CD14-positive monocyte (primary cell): Measurements from ENCODE around the gene ERF. TPM values are rescaled to one million over a fixed set of nuclear protein-coding genes. Genes with fewer than 3 reads are reported as not detected.

Source experiments
- DNase-seq, 3 donors: peaks; one replicate each; pipeline ENCODE4 v3.0.0-alpha.2; 2011 to 2022
- H2AFZ ChIP-seq: 2 replicates; pipeline ENCODE4 v1.6.0; 2012; ENCODE audit warnings: mild to moderate bottlenecking, low read depth, low read length, inconsistent platforms; ENCODE audit not compliant: insufficient read depth, poor library complexity, severe bottlenecking
- H3K27ac ChIP-seq, 2 donors: 1 replicate in 1 of 2; 2 replicates in 1 of 2; pipeline ENCODE4 v1.5.1; 2012 to 2013; ENCODE audit warnings: low read length in 2 of 2, control low read depth in 1 of 2, inconsistent platforms in 1 of 2, low read depth in 1 of 2, mild to moderate bottlenecking in 1 of 2
- H3K27me3 ChIP-seq, 2 donors: one replicate each; pipeline versions ENCODE4 v1.6.0 to v1.6.1; 2011 to 2013; ENCODE audit warnings: low read length in 2 of 2; ENCODE audit not compliant: control insufficient read depth in 2 of 2, insufficient read depth in 2 of 2
- H3K36me3 ChIP-seq, 2 donors: replicated peaks in 1 of 2; 1 replicate in 1 of 2; 2 replicates in 1 of 2; pipeline versions ENCODE4 v1.5.1 to v1.6.1; 2012 to 2013; ENCODE audit warnings: low read length in 2 of 2, control low read depth in 1 of 2, inconsistent platforms in 1 of 2, mild to moderate bottlenecking in 1 of 2; ENCODE audit not compliant: insufficient read depth in 2 of 2, control insufficient read depth in 1 of 2
- H3K4me1 ChIP-seq, 2 donors: 1 replicate in 1 of 2; 2 replicates in 1 of 2; pipeline versions ENCODE4 v1.5.1 to v1.6.1; 2012 to 2013; ENCODE audit warnings: low read length in 2 of 2, control low read depth in 1 of 2, inconsistent platforms in 1 of 2, mild to moderate bottlenecking in 1 of 2, moderate library complexity in 1 of 2; ENCODE audit not compliant: insufficient read depth in 2 of 2, control insufficient read depth in 1 of 2
- H3K4me2 ChIP-seq: replicated peaks from 2 replicates; pipeline ENCODE3; 2012; ENCODE audit warnings: low read length, moderate library complexity, mild to moderate bottlenecking; ENCODE audit not compliant: poor library complexity, severe bottlenecking; ENCODE audit errors: extremely low read depth
- H3K4me3 ChIP-seq, 3 experiments: fragments of 200-600 bp in 1 of 3; sonication (generic) in 1 of 3; replicated peaks in 1 of 3; 1 replicate in 2 of 3; 2 replicates in 1 of 3; pipeline ENCODE4 v1.5.1; 2011 to 2013; ENCODE audit warnings: low read length in 3 of 3, mild to moderate bottlenecking in 3 of 3, control low read depth in 2 of 3, low read depth in 2 of 3, inconsistent platforms in 1 of 3, moderate library complexity in 1 of 3
- H3K79me2 ChIP-seq: 2 replicates; pipeline ENCODE4 v1.6.0; 2012; ENCODE audit warnings: mild to moderate bottlenecking, control low read depth, inconsistent platforms, low read length, moderate library complexity; ENCODE audit not compliant: insufficient read depth
- H3K9ac ChIP-seq: 2 replicates; pipeline ENCODE4 v1.6.0; 2017; ENCODE audit warnings: low read length, mild to moderate bottlenecking; ENCODE audit not compliant: insufficient read depth, poor library complexity, severe bottlenecking
- H3K9me3 ChIP-seq, 2 donors: replicated peaks in 1 of 2; 1 replicate in 1 of 2; 2 replicates in 1 of 2; pipeline versions ENCODE4 v1.5.1 to v1.6.1; 2012 to 2013; ENCODE audit warnings: low read length in 2 of 2, control low read depth in 1 of 2; ENCODE audit not compliant: control insufficient read depth in 1 of 2, insufficient read depth in 1 of 2
- H4K20me1 ChIP-seq: 2 replicates; pipeline ENCODE4 v1.6.0; 2012; ENCODE audit warnings: mild to moderate bottlenecking, low read length, control low read depth, moderate library complexity; ENCODE audit not compliant: insufficient read depth
- H3K27ac Mint-ChIP-seq, 7 donors: one replicate each; pipeline ENCODE4 v1.8.0; 2020; ENCODE audit warnings: mild to moderate bottlenecking in 7 of 7, mixed read lengths in 7 of 7, moderate library complexity in 6 of 7, inconsistent platforms in 2 of 7
- H3K27me3 Mint-ChIP-seq, 3 donors: one replicate each; pipeline ENCODE4 v1.8.0; 2021 to 2022; ENCODE audit warnings: low read depth in 3 of 3, mild to moderate bottlenecking in 3 of 3, mixed read lengths in 3 of 3, moderate library complexity in 3 of 3, inconsistent platforms in 1 of 3
- H3K36me3 Mint-ChIP-seq, 2 donors: one replicate each; pipeline ENCODE4 v1.8.0; 2020; ENCODE audit warnings: mixed read lengths in 2 of 2, inconsistent platforms in 1 of 2, mild to moderate bottlenecking in 1 of 2
- H3K4me1 Mint-ChIP-seq: one replicate; pipeline ENCODE4 v1.8.0; 2020; ENCODE audit warnings: mild to moderate bottlenecking, mixed read lengths
- H3K4me3 Mint-ChIP-seq, 2 donors: one replicate each; pipeline ENCODE4 v1.8.0; 2020; ENCODE audit warnings: mild to moderate bottlenecking in 2 of 2, mixed read lengths in 2 of 2, moderate library complexity in 1 of 2
- H3K9me3 Mint-ChIP-seq, 7 donors: one replicate each; pipeline ENCODE4 v1.8.0; 2020 to 2022; ENCODE audit warnings: mixed read lengths in 7 of 7, mild to moderate bottlenecking in 6 of 7, moderate library complexity in 6 of 7, inconsistent platforms in 2 of 7
- WGBS: methylation state at CpG from one replicate; pipeline ENCODE4 v1.1.5; 2013; ENCODE audit warnings: missing lambda C conversion rate; ENCODE audit not compliant: insufficient coverage; 5-methylcytosine and 5-hydroxymethylcytosine counted together
- intact Hi-C, 2 donors: fragments of 100-400 bp; cut with micrococcal nuclease; formaldehyde crosslinking; loops; one replicate each; pipeline versions ENCODE4 v1.15.0 to v1.15.1; 2023
- polyA plus RNA-seq, 3 donors: library from polyadenylated mRNA; depleted of rRNA in 1 of 3; unstranded in 2 of 3; stranded (reverse) in 1 of 3; fragments of 300-500 nt in 2 of 3; fragments of >200 nt in 1 of 3; fragmentation: Illumina TruSeq in 2 of 3; gene quantifications; 1 replicate in 2 of 3; 2 replicates in 1 of 3; pipeline ENCODE4 v1.2.3, GENCODE V29; 2012 to 2021
- TF ChIP-seq, protein P1 (sequence below): fragments of 200-600 bp; IDR thresholded peaks from one replicate; pipeline ENCODE4 v1.8.0; 2022; ENCODE audit warnings: antibody characterized with exemption, mild to moderate bottlenecking

Gene ERF
- polyA plus RNA-seq, 3 donors = 2.3 to 42.6 (median 3.4) TPM

DNA sequence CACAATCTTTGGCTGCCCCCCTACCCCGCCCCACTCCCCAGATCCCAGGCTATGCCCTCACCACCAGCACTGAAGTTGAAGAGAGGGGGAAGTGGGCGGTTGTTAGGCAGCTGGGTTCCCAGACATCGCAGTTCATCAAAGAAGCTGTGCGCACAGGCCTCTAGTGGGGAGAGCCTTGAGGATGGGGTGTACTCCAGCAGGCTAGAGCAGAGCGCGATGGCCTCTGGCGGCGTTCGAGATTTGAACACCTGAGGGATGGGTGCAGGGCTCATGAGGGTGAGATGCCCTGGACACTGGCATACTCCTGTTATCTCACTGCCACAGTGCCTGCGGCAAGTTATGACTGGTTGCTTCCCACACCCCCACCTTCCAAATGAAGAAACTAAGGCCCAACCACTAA is 22.5 kb downstream of the ERF start:
- Histone ChIP-seq H3K4me1 (no peaks in the 10 kb centered on the region), H3K4me3 (no peak overlapping the region), H4K20me1 (peaks cover 99% of the 10 kb centered on the region), H3K36me3 (peaks cover 87 to 97% of the 10 kb centered on the region in 2 donors), H3K27me3 (no peaks in the 10 kb centered on the region), H3K4me2 (no peak overlapping the region), H3K79me2 (peaks cover 36% of the 10 kb centered on the region), H3K9ac (no peak overlapping the region), H3K27ac (peak overlapping the region in 1 of 2 donors; percentile 41), H2AFZ (no peak overlapping the region), H3K9me3 (no peaks in the 10 kb centered on the region)
- no peaks in the 10 kb centered on the region for H3K27me3 Mint-ChIP-seq
- H3K9me3 Mint-ChIP-seq = no peaks in the 10 kb centered on the region
- no peak overlapping the region for H3K4me3 Mint-ChIP-seq
- TF ChIP-seq, protein P1, sequence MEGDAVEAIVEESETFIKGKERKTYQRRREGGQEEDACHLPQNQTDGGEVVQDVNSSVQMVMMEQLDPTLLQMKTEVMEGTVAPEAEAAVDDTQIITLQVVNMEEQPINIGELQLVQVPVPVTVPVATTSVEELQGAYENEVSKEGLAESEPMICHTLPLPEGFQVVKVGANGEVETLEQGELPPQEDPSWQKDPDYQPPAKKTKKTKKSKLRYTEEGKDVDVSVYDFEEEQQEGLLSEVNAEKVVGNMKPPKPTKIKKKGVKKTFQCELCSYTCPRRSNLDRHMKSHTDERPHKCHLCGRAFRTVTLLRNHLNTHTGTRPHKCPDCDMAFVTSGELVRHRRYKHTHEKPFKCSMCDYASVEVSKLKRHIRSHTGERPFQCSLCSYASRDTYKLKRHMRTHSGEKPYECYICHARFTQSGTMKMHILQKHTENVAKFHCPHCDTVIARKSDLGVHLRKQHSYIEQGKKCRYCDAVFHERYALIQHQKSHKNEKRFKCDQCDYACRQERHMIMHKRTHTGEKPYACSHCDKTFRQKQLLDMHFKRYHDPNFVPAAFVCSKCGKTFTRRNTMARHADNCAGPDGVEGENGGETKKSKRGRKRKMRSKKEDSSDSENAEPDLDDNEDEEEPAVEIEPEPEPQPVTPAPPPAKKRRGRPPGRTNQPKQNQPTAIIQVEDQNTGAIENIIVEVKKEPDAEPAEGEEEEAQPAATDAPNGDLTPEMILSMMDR = no peak
- DNase-seq = no peak
- peak overlapping the region in 3 of 7 donors; percentile 37 to 57 (median 38) for H3K27ac Mint-ChIP-seq
- 100% methylated on average over 1 of the region's 10 CpGs for WGBS
- H3K36me3 Mint-ChIP-seq = peaks cover 80 to 96% of the 10 kb centered on the region in 2 donors
- peaks cover 9% of the 10 kb centered on the region for H3K4me1 Mint-ChIP-seq
- intact Hi-C loops = loop anchor here in 1 of 2 donors (10.0 kb wide), 1 partner anchor 128 kb away; no protein-coding TSS in a partner anchor

DNA sequence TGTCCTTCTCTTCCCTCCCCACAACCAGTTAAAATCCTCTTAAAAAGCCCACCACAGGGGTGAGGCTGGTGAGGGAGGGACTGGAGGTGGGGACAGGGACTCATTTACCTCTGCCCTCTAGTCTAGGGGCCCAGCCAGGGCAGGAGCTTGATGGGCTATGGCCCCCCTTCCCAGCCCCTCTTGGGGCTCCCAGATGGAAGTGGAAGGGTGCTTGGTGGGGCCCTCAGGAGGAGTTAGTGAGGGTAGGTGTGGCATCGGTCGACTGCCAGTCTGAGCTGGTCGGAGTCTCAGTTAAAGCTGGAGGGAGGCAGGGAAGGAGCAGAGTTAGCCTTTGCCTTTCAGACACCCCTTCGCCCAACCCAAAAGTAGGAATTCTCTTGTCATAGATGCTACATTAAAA is 24.4 kb downstream of the ERF start:
- intact Hi-C loops = loop anchor here in 1 of 2 donors (10.0 kb wide), 1 partner anchor 126 kb away; no protein-coding TSS in a partner anchor
- no CpG with 5 or more reads among the region's 4 CpGs for WGBS
- Mint-ChIP-seq H3K36me3 (peaks cover 83 to 96% of the 10 kb centered on the region in 2 donors), H3K4me1 (peaks cover 10% of the 10 kb centered on the region), H3K27ac (peak overlapping the region in 2 of 7 donors; percentile 35 to 68), H3K27me3 (no peaks in the 10 kb centered on the region), H3K9me3 (no peaks in the 10 kb centered on the region), H3K4me3 (no peak overlapping the region)
- no peak for DNase-seq
- Histone ChIP-seq H3K4me1 (no peaks in the 10 kb centered on the region), H3K36me3 (peaks cover 90 to 99% of the 10 kb centered on the region in 2 donors), H4K20me1 (peaks cover 96% of the 10 kb centered on the region), H3K4me2 (no peak overlapping the region), H3K9me3 (no peaks in the 10 kb centered on the region), H3K27me3 (no peaks in the 10 kb centered on the region), H3K4me3 (no peak overlapping the region), H3K27ac (peak overlapping the region in 1 of 2 donors; percentile 45), H2AFZ (no peak overlapping the region), H3K79me2 (peaks cover 35% of the 10 kb centered on the region), H3K9ac (no peak overlapping the region)
- TF ChIP-seq, protein P1 = no peak
